Peyer's patch (tissue), 4 donors: ENCODE data around the gene PDK2. TPM values are rescaled to one million over a fixed set of nuclear protein-coding genes. Genes with fewer than 3 reads are reported as not detected.

Experiments used
- DNase-seq, 3 donors: peaks; one replicate each; pipeline ENCODE4 v3.0.0-alpha.2; 2017 to 2019
- H3K27ac ChIP-seq, 4 donors: fragments of 200-600 bp; sonication (generic); one replicate each; pipeline ENCODE4 v1.5.1; 2016 to 2019
- H3K27me3 ChIP-seq, 2 donors: fragments of 200-600 bp; sonication (generic); one replicate each; pipeline ENCODE4 v1.5.1; 2019
- H3K36me3 ChIP-seq, 3 donors: fragments of 200-600 bp; sonication (generic); one replicate each; pipeline ENCODE4 v1.5.1; 2016 to 2019
- H3K4me1 ChIP-seq, 4 donors: fragments of 200-600 bp; sonication (generic); one replicate each; pipeline ENCODE4 v1.5.1; 2016 to 2019
- H3K4me3 ChIP-seq, 4 donors: fragments of 200-600 bp; sonication (generic); 1 replicate in 3 of 4; 2 replicates in 1 of 4; pipeline ENCODE4 v1.5.1; 2016 to 2019; ENCODE audit warnings: mild to moderate bottlenecking in 1 of 4
- H3K9me3 ChIP-seq, 4 donors: fragments of 200-600 bp; sonication (generic); one replicate each; pipeline ENCODE4 v1.5.1; 2016 to 2019; ENCODE audit warnings: mild to moderate bottlenecking in 1 of 4
- CTCF ChIP-seq, 6 experiments: fragments of 450-650 bp in 4 of 6; fragments of 200-600 bp in 2 of 6; sonication (generic) in 1 of 6; IDR thresholded peaks; one replicate each; pipeline ENCODE4 v1.5.1; 2017 to 2019; ENCODE audit warnings: antibody characterized with exemption in 6 of 6, mild to moderate bottlenecking in 3 of 6, moderate library complexity in 1 of 6
- POLR2A ChIP-seq, 2 donors: fragments of 450-650 bp; IDR thresholded peaks; one replicate each; pipeline ENCODE4 v1.5.1; 2017; ENCODE audit warnings: antibody characterized with exemption in 2 of 2, mild to moderate bottlenecking in 2 of 2, moderate library complexity in 2 of 2
- total RNA-seq, 4 donors: library from RNA; depleted of rRNA; stranded (reverse); fragments of >200 nt; gene quantifications; one replicate each; pipeline ENCODE4 v1.1.0, GENCODE V29; 2016

Gene PDK2
- total RNA-seq, 4 donors from 2014 or later: 23.1 to 283 (median 164) TPM

GRCh38 chr17:50076591-50077235 is 18.4 kb upstream of the PDK2 start:
- H3K36me3 ChIP-seq: peaks cover 0 to 96% (median 0%) of the 10 kb centered on the region in 3 donors
- no peak overlapping the region for H3K27ac ChIP-seq
- no peaks in the 10 kb centered on the region for H3K27me3 ChIP-seq
- H3K4me3 ChIP-seq: no peak overlapping the region
- no peaks in the 10 kb centered on the region for H3K4me1 ChIP-seq
- DNase-seq: peak in 1 of 3 donors; percentile 48
- H3K9me3 ChIP-seq: no peaks in the 10 kb centered on the region
- TF ChIP-seq POLR2A (IDR thresholded peaks at IDR 0.05): no peak
- TF ChIP-seq CTCF (IDR thresholded peaks at IDR 0.05): no peak

- H3K27ac ChIP-seq: no peak overlapping the region
- H3K9me3 ChIP-seq: no peaks in the 10 kb centered on the region
- no peak for DNase-seq
- TF ChIP-seq CTCF (IDR thresholded peaks at IDR 0.05): no peak
- no peak for TF ChIP-seq POLR2A (IDR thresholded peaks at IDR 0.05)
- no peaks in the 10 kb centered on the region for H3K4me1 ChIP-seq
- peaks cover 0 to 92% (median 0%) of the 10 kb centered on the region in 3 donors for H3K36me3 ChIP-seq
- no peak overlapping the region for H3K4me3 ChIP-seq
- H3K27me3 ChIP-seq: no peaks in the 10 kb centered on the region
Observed at GRCh38 chr17:50078430-50078829, 16.7 kb upstream of the PDK2 start.

- TF ChIP-seq POLR2A (IDR thresholded peaks at IDR 0.05) (no peak), CTCF (IDR thresholded peaks at IDR 0.05) (peak in 4 of 6 experiments; percentile 58 to 97 (median 94))
- no peak overlapping the region for H3K27ac ChIP-seq
- no peaks in the 10 kb centered on the region for H3K27me3 ChIP-seq
- DNase-seq: peak in 2 of 3 donors; percentile 76 to 86
- H3K9me3 ChIP-seq: no peaks in the 10 kb centered on the region
- no peak overlapping the region for H3K4me3 ChIP-seq
- no peaks in the 10 kb centered on the region for H3K4me1 ChIP-seq
- peaks cover 0 to 85% (median 0%) of the 10 kb centered on the region in 3 donors for H3K36me3 ChIP-seq
Observed at GRCh38 chr17:50079334-50080095, 15.6 kb upstream of the PDK2 start.

- no peak overlapping the region for H3K27ac ChIP-seq
- H3K9me3 ChIP-seq: no peaks in the 10 kb centered on the region
- H3K27me3 ChIP-seq: no peaks in the 10 kb centered on the region
- DNase-seq: no peak
- no peaks in the 10 kb centered on the region for H3K4me1 ChIP-seq
- H3K4me3 ChIP-seq: no peak overlapping the region
- peaks cover 0 to 79% (median 0%) of the 10 kb centered on the region in 3 donors for H3K36me3 ChIP-seq
- no peak for TF ChIP-seq POLR2A (IDR thresholded peaks at IDR 0.05)
- TF ChIP-seq CTCF (IDR thresholded peaks at IDR 0.05): no peak
Observed at GRCh38 chr17:50080096-50080480, 15.1 kb upstream of the PDK2 start.

- TF ChIP-seq POLR2A (IDR thresholded peaks at IDR 0.05): no peak
- no peak for TF ChIP-seq CTCF (IDR thresholded peaks at IDR 0.05)
- Histone ChIP-seq H3K36me3 (peaks cover 0 to 72% (median 0%) of the 10 kb centered on the region in 3 donors), H3K9me3 (no peaks in the 10 kb centered on the region), H3K4me3 (no peak overlapping the region), H3K27ac (no peak overlapping the region), H3K27me3 (no peaks in the 10 kb centered on the region), H3K4me1 (no peaks in the 10 kb centered on the region)
- DNase-seq: no peak
Observed at GRCh38 chr17:50080827-50081226, 14.3 kb upstream of the PDK2 start.
